ENCODE results near the gene NAPB. TPM values are rescaled to one million over a fixed set of nuclear protein-coding genes. Genes with fewer than 3 reads are reported as not detected.
"Not testable (repeated sequence)": the region's sequence is repeated elsewhere in the genome, so short reads cannot be mapped to it uniquely, and the experiment has no call there.

Gene NAPB
- total RNA-seq = 10 to 100 TPM; 14.6 to 15.9 TPM
- polyA plus RNA-seq = 1 to 10 TPM; 3.4 to 7.2 (median 5.8) TPM
- 12.8 to 28.9 (median 16.2) reads per million in 6 experiments for total RNA-seq

- Mint-ChIP-seq H3K4me3 (peak within 1 kb of the TSS; percentile 83 to 93 (median 89)), H3K36me3 (no peaks in the 10 kb centered on the region), H3K27me3 (peaks cover 0 to 10% (median 8%) of the 10 kb centered on the region in 5 donors), H3K9me3 (no peaks in the 10 kb centered on the region), H3K27ac (peak within 1 kb of the TSS; percentile 14 to 90 (median 86)), H3K4me1 (peaks cover 10 to 60% (median 30%) of the 10 kb centered on the region in 4 donors)
- POLR2A ChIA-PET = interaction anchor here (0.6 to 3.2 kb wide), 10 partner anchors 10 to 606 kb away, joined by 3 to 48 read pairs (median 4); partner anchors contain the start of genes GZF1 and NXT1
- ATAC-seq = peak; percentile 98 to 99
- DNase-seq = peak; percentile 85 to 95 (median 91)
Observed at GRCh38 chr20:23420943-23421931, at the start of gene NAPB. NAPB (minus strand) TSS chr20:23421488; CDS start chr20:23421402, 86 bp downstream.

GRCh38 chr20:23466961-23467360 lies 45.7 kb upstream of the NAPB start:
- Mint-ChIP-seq H3K36me3 (peaks cover 2 to 30% (median 12%) of the 10 kb centered on the region in 3 donors), H3K27me3 (peaks cover 0 to 11% (median 3%) of the 10 kb centered on the region in 5 donors)
- H3K27ac Mint-ChIP-seq = not testable (repeated sequence)

GRCh38 chr20:23461180-23461579 lies 39.9 kb upstream of the NAPB start:
- Mint-ChIP-seq H3K36me3 (peaks cover 2 to 11% (median 8%) of the 10 kb centered on the region in 3 donors), H3K4me1 (peaks cover 9 to 20% (median 12%) of the 10 kb centered on the region in 4 donors), H3K27me3 (peaks cover 0 to 7% (median 2%) of the 10 kb centered on the region in 5 donors), H3K9me3 (peaks cover 0 to 25% (median 8%) of the 10 kb centered on the region in 9 donors), H3K27ac (no peak overlapping the region), H3K4me3 (no peak overlapping the region)
- DNase-seq (no peak), ATAC-seq (no peak)
- POLR2A ChIA-PET = no interaction called here

More at GRCh38 chr20:23466961-23467360, 45.7 kb upstream of the NAPB start:
- DNase-seq, H3K4me1 Mint-ChIP-seq, ATAC-seq, H3K4me3 Mint-ChIP-seq, POLR2A ChIA-PET: not testable (repeated sequence)
- H3K9me3 Mint-ChIP-seq = peaks cover 0 to 54% (median 22%) of the 10 kb centered on the region in 9 donors

GRCh38 chr20:23459461-23460150 lies 38.3 kb upstream of the NAPB start:
- Mint-ChIP-seq H3K4me1 (peaks cover 14 to 30% (median 20%) of the 10 kb centered on the region in 4 donors), H3K27ac (peak overlapping the region in 3 of 10 donors; percentile 7 to 45 (median 8)), H3K9me3 (peaks cover 0 to 9% (median 3%) of the 10 kb centered on the region in 9 donors), H3K27me3 (peaks cover 0 to 5% (median 0%) of the 10 kb centered on the region in 5 donors), H3K4me3 (no peak overlapping the region), H3K36me3 (peaks cover 0 to 1% (median 0%) of the 10 kb centered on the region in 3 donors)
- ATAC-seq (no peak), DNase-seq (no peak)
- POLR2A ChIA-PET = no interaction called here

GRCh38 chr20:23456873-23457272 lies 35.6 kb upstream of the NAPB start:
- Mint-ChIP-seq H3K36me3 (no peaks in the 10 kb centered on the region), H3K4me1 (peaks cover 14 to 30% (median 20%) of the 10 kb centered on the region in 4 donors), H3K27me3 (no peaks in the 10 kb centered on the region), H3K9me3 (no peaks in the 10 kb centered on the region), H3K4me3 (peak overlapping the region in 7 of 10 donors; percentile 1 to 81 (median 51)), H3K27ac (peak overlapping the region in 8 of 10 donors; percentile 10 to 94 (median 78))
- POLR2A ChIA-PET = interaction anchor here (1.3 to 1.4 kb wide), 2 partner anchors 96 to 107 kb away, joined by 3 to 5 read pairs; partner anchors contain the start of gene NXT1
- ATAC-seq = no peak
- peak in 1 of 10 donors; percentile 15 for DNase-seq

GRCh38 chr20:23456409-23456808 lies 35.1 kb upstream of the NAPB start:
- Mint-ChIP-seq H3K27me3 (no peaks in the 10 kb centered on the region), H3K4me1 (peaks cover 14 to 30% (median 20%) of the 10 kb centered on the region in 4 donors), H3K4me3 (peak overlapping the region in 9 of 10 donors; percentile 1 to 81 (median 51)), H3K36me3 (no peaks in the 10 kb centered on the region), H3K9me3 (no peaks in the 10 kb centered on the region), H3K27ac (peak overlapping the region in 9 of 10 donors; percentile 10 to 94 (median 75))
- ATAC-seq = peak; percentile 56 to 74
- peak in 5 of 10 donors; percentile 9 to 38 (median 15) for DNase-seq
- POLR2A ChIA-PET = interaction anchor here (1.3 to 1.4 kb wide), 2 partner anchors 95 to 106 kb away, joined by 3 to 5 read pairs; partner anchors contain the start of gene NXT1

- Mint-ChIP-seq H3K4me1 (peaks cover 14 to 30% (median 20%) of the 10 kb centered on the region in 4 donors), H3K27ac (peak overlapping the region in 7 of 10 donors; percentile 63 to 94 (median 81)), H3K4me3 (peak overlapping the region in 6 of 10 donors; percentile 1 to 81 (median 27)), H3K36me3 (no peaks in the 10 kb centered on the region), H3K9me3 (no peaks in the 10 kb centered on the region), H3K27me3 (no peaks in the 10 kb centered on the region)
- POLR2A ChIA-PET = interaction anchor here (1.3 to 1.4 kb wide), 2 partner anchors 94 to 105 kb away, joined by 3 to 5 read pairs; partner anchors contain the start of gene NXT1
- ATAC-seq (no peak), DNase-seq (no peak)
Observed at GRCh38 chr20:23455639-23456038, 34.4 kb upstream of the NAPB start.

GRCh38 chr20:23454816-23455215 lies 33.5 kb upstream of the NAPB start:
- DNase-seq (no peak), ATAC-seq (no peak)
- H3K36me3 Mint-ChIP-seq = no peaks in the 10 kb centered on the region
- H3K4me3 Mint-ChIP-seq = no peak overlapping the region
- POLR2A ChIA-PET = no interaction called here
- H3K4me1 Mint-ChIP-seq = peaks cover 14 to 34% (median 20%) of the 10 kb centered on the region in 4 donors
- H3K27me3 Mint-ChIP-seq = no peaks in the 10 kb centered on the region
- no peaks in the 10 kb centered on the region for H3K9me3 Mint-ChIP-seq
- peak overlapping the region in 1 of 10 donors; percentile 37 for H3K27ac Mint-ChIP-seq

- H3K27ac Mint-ChIP-seq = peak overlapping the region in 1 of 10 donors; percentile 37
- H3K27me3 Mint-ChIP-seq = no peaks in the 10 kb centered on the region
- DNase-seq = no peak
- no peaks in the 10 kb centered on the region for H3K9me3 Mint-ChIP-seq
- no peak for ATAC-seq
- POLR2A ChIA-PET = no interaction called here
- H3K4me3 Mint-ChIP-seq = no peak overlapping the region
- no peaks in the 10 kb centered on the region for H3K36me3 Mint-ChIP-seq
- peaks cover 14 to 40% (median 20%) of the 10 kb centered on the region in 4 donors for H3K4me1 Mint-ChIP-seq
Observed at GRCh38 chr20:23453549-23454543, 32.6 kb upstream of the NAPB start.

GRCh38 chr20:23452776-23453175 lies 31.5 kb upstream of the NAPB start, which contains the start of gene CST11:
CST11 (minus strand) TSS chr20:23452876; CDS start chr20:23452811, 65 bp downstream.
- Mint-ChIP-seq H3K4me3 (no peak within 1 kb of the TSS), H3K9me3 (no peaks in the 10 kb centered on the region), H3K36me3 (no peaks in the 10 kb centered on the region), H3K4me1 (peaks cover 14 to 34% (median 20%) of the 10 kb centered on the region in 4 donors), H3K27me3 (no peaks in the 10 kb centered on the region), H3K27ac (peak within 1 kb of the TSS in 2 of 10 donors; percentile 37 to 45)
- POLR2A ChIA-PET = no interaction called here
- no peak for DNase-seq
- ATAC-seq = no peak

- DNase-seq = no peak
- POLR2A ChIA-PET = no interaction called here
- H3K36me3 Mint-ChIP-seq = no peaks in the 10 kb centered on the region
- H3K9me3 Mint-ChIP-seq = no peaks in the 10 kb centered on the region
- H3K4me1 Mint-ChIP-seq = peaks cover 13 to 29% (median 17%) of the 10 kb centered on the region in 4 donors
- no peak for ATAC-seq
- H3K4me3 Mint-ChIP-seq = no peak overlapping the region
- H3K27ac Mint-ChIP-seq = no peak overlapping the region
- H3K27me3 Mint-ChIP-seq = no peaks in the 10 kb centered on the region
Observed at GRCh38 chr20:23451956-23452487, 30.7 kb upstream of the NAPB start.
